Measurements from ENCODE around the gene DIO2.

Gene DIO2

GRCh38 chr14:80150301-80150700 is 61.0 kb downstream of the DIO2 start:
- no peak for DNase-seq (ENCODE audit: extremely low read depth, low read depth)
- H3K4me3 ChIP-seq (replicated peaks; ENCODE audit: low read depth, low read length) = no peak overlapping the region
- no peak for TF ChIP-seq CTCF (IDR thresholded peaks at IDR 0.05; ENCODE audit: low read depth, low read length, missing control alignments)
